SW 1271 (cell line): Measurements from ENCODE around the gene CEACAM4.
A peak's percentile ranks its signal among the peaks of the same experiment; 100 is the strongest.

Experiments used
- DNase-seq, 2 experiments: peaks; one replicate each; lab custom pipeline; 2025; lab: John Stamatoyannopoulos, UW

The CEACAM4 gene

DNA sequence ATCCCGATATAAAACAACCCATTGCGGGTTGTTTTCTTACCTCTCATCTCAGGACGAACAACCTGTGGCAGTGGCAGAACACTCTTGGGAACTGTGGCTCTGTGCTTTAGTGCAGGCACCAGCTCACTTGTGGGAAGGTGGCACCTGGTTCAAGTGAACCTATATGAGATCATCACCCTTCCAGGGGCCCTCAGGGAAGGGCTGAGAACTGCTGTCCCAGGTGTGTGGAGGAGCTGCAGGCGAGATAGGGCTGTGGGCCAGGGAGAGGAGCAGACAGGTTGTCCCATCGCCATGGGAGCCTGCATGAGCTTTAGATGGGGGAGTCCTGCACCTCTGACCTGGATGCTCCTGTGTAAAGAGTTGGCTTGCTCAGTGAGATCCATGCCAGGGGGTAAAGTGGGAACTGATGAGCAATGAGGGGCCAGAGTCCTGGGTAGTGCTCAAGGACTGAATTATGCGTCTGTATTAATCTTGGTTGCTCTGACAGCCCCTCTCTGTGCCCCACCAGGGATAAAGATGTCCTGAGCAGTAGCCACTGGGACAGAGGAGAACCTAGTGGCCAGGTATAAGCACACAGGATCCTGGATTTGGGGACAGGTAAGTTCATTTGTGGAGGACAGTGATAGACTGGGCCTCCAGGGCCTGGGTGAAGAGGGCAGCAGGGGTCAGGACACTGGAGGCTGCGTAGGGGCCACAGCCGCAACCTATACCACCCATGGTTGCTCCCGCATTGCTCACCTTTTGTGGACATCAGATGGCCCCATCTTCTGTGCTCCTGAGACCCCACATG lies 8.7 kb downstream of the CEACAM4 start:
- DNase-seq: no peak

DNA sequence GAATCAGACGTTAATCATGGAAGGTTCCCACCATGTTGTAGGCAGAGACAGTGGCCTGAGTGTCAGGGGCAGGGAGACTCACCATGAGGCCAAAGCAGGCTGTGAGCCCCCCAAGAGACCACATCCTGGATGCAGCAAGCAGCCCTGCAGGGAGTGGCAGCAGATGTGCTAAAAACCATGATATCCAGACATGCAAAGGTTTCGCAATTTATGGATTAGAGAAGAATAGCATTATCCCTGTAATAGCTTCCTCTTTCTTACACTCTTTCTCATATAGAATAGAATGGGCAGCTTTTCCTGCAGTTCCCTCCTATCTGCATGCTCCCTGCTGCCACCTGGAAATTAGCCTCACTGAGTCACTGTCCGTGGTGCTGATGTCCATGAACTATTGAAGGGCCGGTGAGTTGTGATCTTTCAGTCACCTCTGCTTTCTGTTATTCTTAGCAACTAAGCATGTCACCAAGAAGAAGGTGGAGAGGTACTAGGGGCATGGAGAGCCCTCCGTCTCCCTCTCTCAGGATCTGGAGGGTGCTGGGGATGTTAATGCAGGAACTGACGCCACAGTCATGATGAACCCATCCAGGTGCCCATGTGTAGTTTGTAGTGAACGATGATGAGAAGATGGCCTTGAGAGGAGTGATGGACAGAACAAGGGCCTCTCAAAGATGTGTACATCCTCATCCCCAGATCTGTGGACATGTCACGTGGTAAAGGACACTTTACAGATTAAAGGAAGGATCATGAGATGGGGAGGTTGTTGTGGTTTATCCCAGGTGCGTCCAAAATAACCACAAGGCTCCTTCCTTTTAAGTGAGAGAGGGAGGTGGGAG lies 9.9 kb downstream of the CEACAM4 start:
- peak in 1 of 2 experiments; percentile 2 for DNase-seq

- DNase-seq: no peak
These were observed 11.7 kb downstream of the CEACAM4 start for GRCh38 chr19:41615207-41615606.

GRCh38 chr19:41612483-41612882 lies 14.4 kb downstream of the CEACAM4 start:
- no peak for DNase-seq

GRCh38 chr19:41610789-41611188 lies 16.1 kb downstream of the CEACAM4 start:
- no peak for DNase-seq

GRCh38 chr19:41607668-41608067 lies 19.2 kb downstream of the CEACAM4 start:
- no peak for DNase-seq

- DNase-seq: no peak
These were observed 20.5 kb downstream of the CEACAM4 start for GRCh38 chr19:41606215-41606837.

DNA sequence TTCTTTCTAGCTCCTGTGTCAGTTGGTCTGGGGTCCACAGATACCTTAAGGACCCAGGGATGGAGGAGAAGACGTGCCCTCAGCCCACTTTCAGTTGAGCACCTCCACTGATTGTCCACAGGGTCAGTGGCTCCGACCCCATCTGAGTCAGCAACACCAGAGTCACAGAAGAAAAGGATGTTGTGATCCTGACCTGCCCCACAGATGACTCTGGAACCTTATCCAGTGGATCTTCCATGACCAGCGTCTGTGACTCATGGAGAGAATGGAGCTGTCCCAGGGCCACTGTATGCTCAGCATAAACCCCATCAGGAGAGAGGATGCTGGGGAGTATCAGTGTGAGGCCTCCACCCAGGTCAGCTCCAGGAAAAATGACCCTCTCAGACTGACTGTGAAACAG lies 22.0 kb downstream of the CEACAM4 start:
- no peak for DNase-seq

DNA sequence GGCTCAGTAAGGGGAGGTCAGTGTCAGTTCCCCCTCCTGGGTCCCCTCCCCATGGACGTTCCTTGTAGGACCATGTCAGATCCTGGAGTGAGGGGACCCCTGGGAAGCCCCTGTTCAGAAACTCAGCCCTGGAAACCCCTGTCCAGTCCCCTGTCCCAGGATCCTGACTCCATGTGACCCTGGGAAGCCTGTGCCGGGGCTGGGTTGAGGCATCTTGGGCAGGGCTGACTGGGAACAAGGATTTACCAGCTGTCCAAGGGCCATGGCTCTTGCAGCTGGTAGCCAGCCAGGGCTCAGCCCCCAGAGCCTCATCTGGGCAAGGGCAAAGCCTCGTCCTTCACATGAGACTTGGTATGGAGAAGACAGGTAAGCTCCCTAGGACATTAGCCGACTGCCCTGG lies 25.1 kb downstream of the CEACAM4 start:
- no peak for DNase-seq

DNA sequence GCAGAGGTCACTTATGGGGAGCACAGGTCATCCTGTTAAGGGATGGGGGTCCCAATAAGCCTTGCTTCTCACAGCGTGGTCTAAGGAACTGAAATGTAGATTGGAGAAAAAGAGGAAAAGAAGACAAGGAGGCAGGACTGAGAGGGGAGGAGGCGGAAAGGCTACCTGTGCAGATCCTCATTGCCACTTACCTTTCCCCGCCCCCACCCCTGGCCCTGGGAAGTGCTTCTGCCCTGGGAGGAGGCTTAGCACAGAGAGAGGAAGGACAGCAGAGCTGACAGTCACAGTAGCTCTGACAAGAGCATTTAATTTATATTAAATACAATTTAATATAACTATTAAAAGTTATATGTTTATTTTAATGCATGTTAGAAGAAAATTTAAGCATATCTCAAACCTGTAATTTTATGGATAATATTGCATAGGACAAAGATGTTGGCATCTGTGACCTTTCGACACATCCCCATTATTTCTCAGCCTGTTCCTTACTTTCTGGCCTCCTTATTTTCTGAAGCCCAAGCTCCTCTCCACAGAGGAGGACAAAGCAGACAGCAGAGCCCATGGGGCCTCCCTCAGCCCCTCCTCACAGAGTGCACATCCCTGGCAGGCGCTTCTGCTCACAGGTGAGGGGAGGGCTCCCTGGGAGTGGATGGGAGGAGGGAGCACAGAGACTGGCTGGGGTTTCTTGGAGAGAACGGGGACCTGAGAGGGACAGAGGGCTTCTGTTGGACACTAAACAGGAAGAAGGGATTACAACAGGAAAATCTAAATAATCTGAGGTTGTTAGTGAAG lies 27.5 kb downstream of the CEACAM4 start:
- DNase-seq: no peak

- DNase-seq: peak; percentile 5 to 71
These were observed 29.3 kb downstream of the CEACAM4 start for GRCh38 chr19:41597600-41598041.

DNA sequence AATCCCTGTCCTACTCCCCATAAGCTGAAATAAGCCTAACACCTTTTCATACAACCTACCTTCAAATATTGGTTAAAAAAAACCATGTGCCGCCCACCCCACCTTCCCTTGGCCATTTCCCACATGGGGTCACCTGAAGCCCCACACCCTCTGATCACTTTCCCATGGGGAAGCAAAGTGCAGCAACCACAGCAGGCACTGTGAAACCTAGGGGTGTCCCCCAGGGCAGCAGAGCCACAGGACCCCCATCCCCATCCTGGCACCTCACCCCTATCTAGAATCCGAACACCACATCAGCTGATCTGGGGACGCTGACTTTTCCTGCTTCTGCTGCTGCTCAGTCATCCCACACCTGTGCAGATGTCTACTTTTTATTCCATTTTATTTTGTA lies 31.0 kb downstream of the CEACAM4 start:
- no peak for DNase-seq

DNA sequence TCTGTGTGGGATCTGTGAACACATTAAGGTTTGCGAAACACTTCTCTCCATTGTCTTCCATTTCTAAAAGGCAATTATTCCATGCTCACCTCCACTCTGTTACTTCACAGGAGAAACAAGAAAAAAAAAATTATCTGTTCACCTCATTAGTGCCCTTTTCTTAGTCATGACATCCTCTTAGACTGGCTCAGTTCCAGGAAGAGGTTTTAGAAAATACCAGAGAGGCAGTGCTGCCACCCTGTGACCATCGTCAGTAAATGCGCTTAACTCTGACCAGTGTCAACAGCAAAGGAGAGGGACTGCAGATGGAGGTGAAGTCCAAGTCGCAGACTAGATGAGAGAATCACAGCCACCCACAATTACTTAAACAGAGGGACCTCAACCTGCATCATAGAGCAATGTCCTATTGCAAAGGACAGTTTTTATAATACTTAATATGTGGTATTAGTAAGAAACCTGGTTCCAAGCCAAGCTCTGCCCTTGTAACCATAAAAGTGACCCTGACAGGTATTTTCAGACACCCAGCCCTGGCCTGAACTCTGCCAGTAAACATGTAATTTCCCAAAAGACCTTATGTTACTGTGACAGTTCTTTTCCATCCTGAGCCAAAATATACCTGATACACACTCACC lies 31.5 kb downstream of the CEACAM4 start:
- DNase-seq: peak; percentile 10 to 65

DNA sequence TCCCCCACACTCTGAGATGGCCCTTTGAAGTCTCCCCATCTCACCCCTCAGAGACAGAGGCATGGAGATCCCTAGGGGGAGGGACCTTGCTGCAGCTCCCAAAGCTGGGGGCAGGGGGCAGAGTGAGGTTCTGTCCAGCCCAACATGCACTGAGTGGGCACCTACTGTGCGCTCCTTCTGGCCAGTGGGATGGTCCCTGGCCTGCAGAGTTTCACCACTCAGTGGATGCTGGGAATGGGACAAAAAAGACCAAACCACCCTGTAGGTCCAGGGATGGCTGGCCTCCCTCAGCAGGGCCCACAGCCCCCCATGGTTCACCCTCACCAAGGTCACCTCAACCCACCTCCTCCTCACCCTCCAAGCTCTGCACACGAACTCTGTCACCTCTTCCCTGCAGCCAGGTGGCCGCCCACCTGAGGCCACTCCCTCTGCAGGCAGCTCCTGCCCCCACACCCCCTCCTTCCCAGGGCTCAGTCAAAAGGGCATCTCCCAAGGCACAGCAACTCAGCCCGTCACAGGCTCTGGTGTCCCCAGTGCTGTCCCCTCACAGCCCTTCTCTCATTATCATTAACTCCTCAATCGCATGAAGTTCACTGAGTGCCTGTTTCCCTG lies 34.8 kb downstream of the CEACAM4 start:
- DNase-seq: no peak

DNA sequence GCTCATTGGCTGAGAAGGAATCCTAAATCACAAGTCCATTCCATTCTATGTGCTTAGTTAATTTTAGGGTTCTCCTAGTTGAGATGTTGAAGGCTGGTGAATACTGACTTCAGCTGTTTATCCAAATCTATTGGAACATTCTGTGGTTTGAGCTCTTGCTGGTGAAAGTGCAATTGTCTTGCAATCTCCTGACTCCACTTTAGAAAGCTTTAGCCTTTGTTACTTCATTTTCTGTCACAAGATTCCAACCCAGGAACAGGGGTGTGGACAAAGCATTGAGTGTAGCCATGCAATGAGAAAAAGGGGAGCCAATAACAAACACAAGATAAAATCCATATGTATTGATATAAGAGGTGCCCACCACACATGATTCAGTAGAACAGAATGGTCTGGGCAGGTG lies 35.9 kb downstream of the CEACAM4 start:
- DNase-seq: no peak

DNA sequence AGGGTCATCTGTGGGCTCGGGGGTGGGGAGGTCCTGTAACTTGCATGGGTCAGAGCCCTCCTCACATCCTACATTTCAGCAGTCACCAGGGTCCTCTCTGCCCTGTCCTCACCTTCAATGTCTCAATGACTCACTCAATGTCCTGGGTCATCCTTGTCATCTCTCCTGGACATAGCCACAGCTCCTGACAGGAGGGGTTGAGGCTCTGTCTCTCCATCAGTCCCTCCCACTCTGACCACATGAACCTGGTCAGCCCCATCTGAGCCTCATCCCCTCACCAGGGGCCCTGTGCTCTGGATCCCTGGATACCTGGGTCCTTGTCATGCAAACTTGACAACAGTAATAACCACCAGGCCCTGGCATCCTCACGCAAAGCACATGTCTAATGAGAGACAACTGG lies 37.5 kb downstream of the CEACAM4 start:
- no peak for DNase-seq

- DNase-seq: no peak
These were observed 38.2 kb downstream of the CEACAM4 start for GRCh38 chr19:41588497-41589209.

- no peak for DNase-seq
These were observed 39.0 kb downstream of the CEACAM4 start for GRCh38 chr19:41587838-41588210.

DNA sequence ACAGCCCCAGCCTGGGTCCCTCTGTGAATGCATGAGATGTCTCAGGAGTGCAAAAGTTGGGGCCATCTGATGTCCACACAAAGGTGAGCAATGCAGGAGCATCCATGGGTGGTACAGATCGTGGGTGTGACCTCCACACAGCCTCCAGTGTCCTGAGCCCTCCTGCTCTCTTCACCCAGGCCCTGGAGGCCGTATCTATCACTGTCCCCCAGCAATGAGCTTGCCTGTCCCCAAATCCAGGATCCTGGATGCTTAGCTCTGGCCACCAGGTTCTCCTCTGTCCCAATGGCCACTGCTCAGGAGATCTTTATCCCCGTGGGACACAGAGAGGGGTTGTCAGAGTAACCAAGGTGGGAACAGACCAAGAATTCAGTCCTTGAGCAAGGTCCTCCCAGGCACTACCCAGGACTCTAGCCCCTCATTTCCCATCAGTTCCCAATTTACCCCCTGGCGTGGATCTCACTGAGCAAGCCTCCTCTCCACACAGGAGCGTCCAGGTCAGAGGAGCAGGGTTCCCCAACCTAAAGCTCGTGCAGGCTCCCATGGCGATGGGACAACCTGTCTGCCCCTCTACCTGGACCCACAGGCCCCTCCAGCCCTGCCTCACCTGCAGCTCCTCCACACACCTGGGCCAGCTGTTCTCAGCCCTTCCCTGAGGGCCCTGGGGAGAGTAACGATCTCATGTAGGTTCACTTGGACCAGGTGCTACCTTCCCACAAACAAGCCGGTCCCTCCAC lies 39.6 kb downstream of the CEACAM4 start:
- DNase-seq: no peak

DNA sequence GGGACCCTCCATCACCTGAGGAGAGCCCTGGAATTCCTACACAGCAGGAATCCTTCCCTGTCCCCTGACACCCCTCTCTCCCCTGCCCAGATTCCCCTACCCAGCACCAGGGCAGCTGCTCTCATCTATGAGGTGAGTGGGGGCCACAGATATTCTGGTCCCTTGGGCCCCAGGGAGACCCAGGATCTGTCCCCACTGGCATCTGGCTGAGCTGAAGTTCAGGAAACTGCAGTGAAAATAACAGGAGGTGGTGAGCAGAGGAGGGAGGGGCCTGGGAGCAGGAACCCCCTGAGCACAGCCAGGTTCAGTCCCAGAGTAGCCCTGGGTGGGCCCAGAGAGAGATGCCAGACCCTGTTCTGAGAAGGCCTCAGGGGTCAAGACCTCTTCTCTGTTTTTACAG lies 40.8 kb downstream of the CEACAM4 start:
- no peak for DNase-seq
